K562 (cell line): ENCODE results near the gene TP53BP2. TPM values are rescaled to one million over a fixed set of nuclear protein-coding genes. Genes with fewer than 3 reads are reported as not detected.
A peak's percentile ranks its signal among the peaks of the same experiment; 100 is the strongest.

ENCODE experiments used
- CBX2 ChIP-seq: fragments of 200-600 bp; sonication (generic); IDR thresholded peaks from one replicate; pipeline ENCODE4 v1.6.1; 2012; ENCODE audit warnings: mild to moderate bottlenecking, low read length, inconsistent platforms; ENCODE audit not compliant: insufficient read depth, poor library complexity, severe bottlenecking
- ELF2 ChIP-seq: fragments of 250-450 bp; sonication (Bioruptor Pico); IDR thresholded peaks from 2 replicates; pipeline ENCODE4 v1.5.0; 2021; ENCODE audit warnings: mild to moderate bottlenecking
- ELK3 ChIP-seq: fragments of 450-650 bp; formaldehyde crosslinking; IDR thresholded peaks from 2 replicates; pipeline ENCODE4 v1.4.0; 2020; ENCODE audit warnings: mild to moderate bottlenecking
- EP300 ChIP-seq: IDR thresholded peaks from 2 replicates; pipeline ENCODE4 v1.6.1; 2012; ENCODE audit warnings: low read length, improper control_type of control experiment
- ESRRA ChIP-seq: fragments of 450-650 bp; IDR thresholded peaks from 2 replicates; pipeline ENCODE4 v1.6.1; 2014; ENCODE audit warnings: low read depth, mild to moderate bottlenecking, moderate library complexity, borderline replicate concordance
- FOSL1 ChIP-seq: fragments of 200-800 bp; sonication (Bioruptor generic); conservative IDR thresholded peaks from 2 replicates; pipeline ENCODE4 v1.6.1; 2016; ENCODE audit warnings: missing genetic modification characterization, missing compliant biosample characterization
- FUS ChIP-seq: fragments of 200-400 bp; formaldehyde crosslinking; optimal IDR thresholded peaks from 2 replicates; pipeline ENCODE3; 2017; ENCODE audit warnings: low read depth, low read length
- HDAC1 ChIP-seq, 2 experiments: fragments of 450-650 bp; IDR thresholded peaks; 2 replicates each; pipeline ENCODE4 v1.6.1; 2016 to 2017; ENCODE audit warnings: inconsistent platforms in 1 of 2, mild to moderate bottlenecking in 1 of 2, moderate library complexity in 1 of 2
- HNRNPK ChIP-seq: fragments of 200-400 bp; formaldehyde crosslinking; IDR thresholded peaks from one replicate; pipeline ENCODE4 v1.6.1; 2018; ENCODE audit warnings: mild to moderate bottlenecking, low read depth, low read length; ENCODE audit not compliant: poor library complexity, severe bottlenecking
- JUN ChIP-seq, 2 experiments: sonication (generic) in 1 of 2; formaldehyde crosslinking in 1 of 2; IDR thresholded peaks; 2 replicates each; pipeline versions ENCODE4 v1.6.1 to v1.8.0; 2012 to 2022; ENCODE audit warnings: borderline replicate concordance in 2 of 2, mild to moderate bottlenecking in 2 of 2, improper control_type of control experiment in 1 of 2, low read depth in 1 of 2, low read length in 1 of 2, missing genetic modification reagents in 1 of 2
- RBM15 ChIP-seq: fragments of 200-400 bp; formaldehyde crosslinking; IDR thresholded peaks from 2 replicates; pipeline ENCODE4 v1.6.1; 2018; ENCODE audit warnings: mild to moderate bottlenecking, low read length, moderate library complexity; ENCODE audit not compliant: insufficient read depth
- RNF2 ChIP-seq: sonication (generic); IDR thresholded peaks from 2 replicates; pipeline ENCODE4 v1.6.1; 2016
- SAFB2 ChIP-seq: fragments of 200-400 bp; formaldehyde crosslinking; IDR thresholded peaks from 2 replicates; pipeline ENCODE4 v1.6.1; 2018; ENCODE audit warnings: borderline replicate concordance, low read length, low read depth, moderate library complexity; ENCODE audit not compliant: severe bottlenecking
- ZNF175 ChIP-seq: fragments of 200-800 bp; sonication (Bioruptor generic); IDR thresholded peaks from 2 replicates; pipeline ENCODE4 v1.6.1; 2016; ENCODE audit warnings: low read depth, mild to moderate bottlenecking, missing genetic modification characterization, missing compliant biosample characterization
- ZNF431 ChIP-seq: sonication (generic); formaldehyde crosslinking; IDR thresholded peaks from 2 replicates; pipeline ENCODE4 v1.8.0; 2022; ENCODE audit warnings: mild to moderate bottlenecking, missing genetic modification reagents
- ZZZ3 ChIP-seq: fragments of 450-650 bp; IDR thresholded peaks from 2 replicates; pipeline ENCODE4 v1.6.1; 2016; ENCODE audit warnings: antibody characterized with exemption, mild to moderate bottlenecking, moderate library complexity
- polyA plus RNA-seq, 8 experiments: library from polyadenylated mRNA; depleted of rRNA in 4 of 8; stranded (reverse) in 5 of 8; unstranded in 3 of 8; fragments of >200 nt; fragmentation: Nextera tagmentation in 2 of 8; fragmentation: Illumina TruSeq in 1 of 8; extraction: Ambion mirVana in 2 of 8; extraction: Trizol in 1 of 8; gene quantifications; 2 replicates each; pipeline versions ENCODE4 v1.2.1 to v1.2.3, GENCODE V29; 2011 to 2014; ENCODE audit warnings: inconsistent platforms in 1 of 8, missing spikeins in 1 of 8
- total RNA-seq, 7 experiments: library from RNA; depleted of rRNA in 6 of 7; stranded (reverse); fragments of >200 nt in 6 of 7; fragmentation: Illumina TruSeq in 2 of 7; extraction: Trizol in 2 of 7; gene quantifications; 2 replicates each; pipeline versions ENCODE4 v1.2.1 to v1.2.3, GENCODE V29; 2011 to 2021; ENCODE audit warnings: low replicate concordance in 1 of 7

The TP53BP2 gene
- total and polyA plus RNA-seq, 9 of the 15 experiments (the other 6 are each of a cell fraction or from before 2014, with no cell fraction given): 17.0 to 69.6 (median 40.1) TPM

GRCh38 chr1:223819730-223820514 lies 25.8 kb downstream of the TP53BP2 start (continued):
- no peak for TF ChIP-seq SAFB2
- no peak for TF ChIP-seq RBM15
- 0 out of 2 replicates have a peak, but pooled peaks have one; percentile 23 for TF ChIP-seq FOSL1 (tag)
- TF ChIP-seq ELF2 (CRISPR knock-in tag): no peak
- no peak for TF ChIP-seq ELK3
- no peak for TF ChIP-seq CBX2
- peak; percentile 87 for TF ChIP-seq ZNF175 (CRISPR knock-in tag)
- TF ChIP-seq JUN (IDR thresholded peaks at IDR 0.05; ENCODE audit: borderline replicate concordance, low read depth, low read length): peak; percentile 86
- no peak for TF ChIP-seq JUN (CRISPR knock-in tag; IDR thresholded peaks at IDR 0.05; ENCODE audit: borderline replicate concordance)
- TF ChIP-seq RNF2: no peak
- TF ChIP-seq EP300: peak; percentile 66; the same call in 1 of the 2 replicates
- TF ChIP-seq FUS: no peak
- no peak for TF ChIP-seq HNRNPK
- TF ChIP-seq ZZZ3: no peak
- no peak for TF ChIP-seq HDAC1 (IDR thresholded peaks at IDR 0.05)
- no peak for TF ChIP-seq ZNF431
- TF ChIP-seq ESRRA: no peak
